ENCODE data around the gene LTK.

Gene LTK

GRCh38 chr15:41495736-41496599, 17.7 kb downstream of the LTK start:
- Histone ChIP-seq H3K36me3 (no peaks in the 10 kb centered on the region), H3K27ac (no peak overlapping the region), H3K27me3 (ENCODE audit: insufficient read depth, low read depth, severe bottlenecking) (no peaks in the 10 kb centered on the region), H3K9me3 (ENCODE audit: severe bottlenecking) (no peaks in the 10 kb centered on the region), H3K4me3 (ENCODE audit: low read depth, low read length) (no peak overlapping the region)
- no peak for TF ChIP-seq CTCF (IDR thresholded peaks at IDR 0.05; ENCODE audit: low read depth, low read length)
- no peak for DNase-seq

GRCh38 chr15:41494922-41495735, 18.5 kb downstream of the LTK start:
- TF ChIP-seq CTCF (IDR thresholded peaks at IDR 0.05; ENCODE audit: low read depth, low read length) = no peak
- Histone ChIP-seq H3K36me3 (no peaks in the 10 kb centered on the region), H3K9me3 (ENCODE audit: severe bottlenecking) (no peaks in the 10 kb centered on the region), H3K4me3 (ENCODE audit: low read depth, low read length) (no peak overlapping the region), H3K27me3 (ENCODE audit: insufficient read depth, low read depth, severe bottlenecking) (no peaks in the 10 kb centered on the region), H3K27ac (no peak overlapping the region)
- DNase-seq = no peak

GRCh38 chr15:41494190-41494921, 19.3 kb downstream of the LTK start:
- peak overlapping the region; percentile 39 for H3K4me3 ChIP-seq (ENCODE audit: low read depth, low read length)
- H3K27me3 ChIP-seq (ENCODE audit: insufficient read depth, low read depth, severe bottlenecking) = no peaks in the 10 kb centered on the region
- 0 out of 2 replicates have a peak, but pooled peaks have one; percentile 1 for TF ChIP-seq CTCF (IDR thresholded peaks at IDR 0.05; ENCODE audit: low read depth, low read length)
- H3K9me3 ChIP-seq (ENCODE audit: severe bottlenecking) = no peaks in the 10 kb centered on the region
- no peak overlapping the region for H3K27ac ChIP-seq
- no peaks in the 10 kb centered on the region for H3K36me3 ChIP-seq
- peak; percentile 50 for DNase-seq

- Histone ChIP-seq H3K27ac (no peak overlapping the region), H3K27me3 (ENCODE audit: insufficient read depth, low read depth, severe bottlenecking) (no peaks in the 10 kb centered on the region), H3K9me3 (ENCODE audit: severe bottlenecking) (no peaks in the 10 kb centered on the region), H3K36me3 (no peaks in the 10 kb centered on the region), H3K4me3 (ENCODE audit: low read depth, low read length) (peak overlapping the region; percentile 39)
- DNase-seq = no peak
- no peak for TF ChIP-seq CTCF (IDR thresholded peaks at IDR 0.05; ENCODE audit: low read depth, low read length)
Measured at GRCh38 chr15:41493902-41494189, 19.8 kb downstream of the LTK start.

GRCh38 chr15:41493205-41493901, 20.3 kb downstream of the LTK start, which contains the start of gene ITPKA:
Gene ITPKA, plus strand, starts transcription at chr15:41493874. Its CDS starts 54 bp downstream, at chr15:41493928.
- TF ChIP-seq CTCF (IDR thresholded peaks at IDR 0.05; ENCODE audit: low read depth, low read length) = no peak
- Histone ChIP-seq H3K36me3 (no peaks in the 10 kb centered on the region), H3K9me3 (ENCODE audit: severe bottlenecking) (no peaks in the 10 kb centered on the region), H3K4me3 (ENCODE audit: low read depth, low read length) (peak within 1 kb of the TSS; percentile 70), H3K27me3 (ENCODE audit: insufficient read depth, low read depth, severe bottlenecking) (no peaks in the 10 kb centered on the region), H3K27ac (peak within 1 kb of the TSS; percentile 85)
- peak; percentile 94 for DNase-seq
